Esophagus squamous epithelium (tissue), 5 donors: ENCODE data around the gene SYDE2. TPM values are rescaled to one million over a fixed set of nuclear protein-coding genes. Genes with fewer than 3 reads are reported as not detected.

Experiments used
- DNase-seq: peaks from one replicate; lab custom pipeline; 2025; lab: John Stamatoyannopoulos, UW
- H3K27ac ChIP-seq, 4 donors: fragments of 200-600 bp; sonication (generic); one replicate each; pipeline ENCODE4 v1.5.1; 2016 to 2019; ENCODE audit warnings: mild to moderate bottlenecking in 1 of 4
- H3K27me3 ChIP-seq, 4 donors: fragments of 200-600 bp; sonication (generic); 1 replicate in 3 of 4; 2 replicates in 1 of 4; pipeline versions ENCODE4 v1.5.1 to v1.6.0; 2017 to 2021; ENCODE audit warnings: antibody characterized with exemption in 1 of 4
- H3K36me3 ChIP-seq, 3 donors: fragments of 200-600 bp; sonication (generic); one replicate each; pipeline ENCODE4 v1.5.1; 2016 to 2019
- H3K4me1 ChIP-seq, 3 donors: fragments of 200-600 bp; sonication (generic); one replicate each; pipeline ENCODE4 v1.5.1; 2017 to 2019
- H3K4me3 ChIP-seq, 4 donors: fragments of 200-600 bp; sonication (generic); 1 replicate in 3 of 4; 2 replicates in 1 of 4; pipeline ENCODE4 v1.5.1; 2016 to 2019; ENCODE audit warnings: mild to moderate bottlenecking in 2 of 4, moderate library complexity in 1 of 4
- H3K9me3 ChIP-seq, 3 donors: fragments of 200-600 bp; sonication (generic); one replicate each; pipeline ENCODE4 v1.5.1; 2016 to 2019
- CTCF ChIP-seq, 6 experiments: fragments of 450-650 bp in 4 of 6; fragments of 200-600 bp in 2 of 6; sonication (generic) in 2 of 6; IDR thresholded peaks; one replicate each; pipeline ENCODE4 v1.5.1; 2016 to 2019; ENCODE audit warnings: antibody characterized with exemption in 6 of 6, mild to moderate bottlenecking in 4 of 6, moderate library complexity in 4 of 6
- POLR2A ChIP-seq, 4 donors: fragments of 450-650 bp; IDR thresholded peaks; one replicate each; pipeline ENCODE4 v1.6.1; 2017; ENCODE audit warnings: antibody characterized with exemption in 4 of 4, mild to moderate bottlenecking in 4 of 4, moderate library complexity in 3 of 4
- WGBS, 2 donors: methylation state at CpG; one replicate each; pipeline ENCODE4 v1.1.5; 2018; 5-methylcytosine and 5-hydroxymethylcytosine counted together
- intact Hi-C: fragments of 100-400 bp; cut with DNase I; formaldehyde crosslinking; loops from one replicate; pipeline ENCODE4 v1.15.0; 2022
- total RNA-seq, 4 donors: library from RNA; depleted of rRNA; stranded (reverse); fragments of >200 nt; gene quantifications; one replicate each; pipeline ENCODE4 v1.1.0, GENCODE V29; 2016
- donor health status: DM: yes; HTN: yes; CAD: no.

Gene SYDE2
- total RNA-seq, 4 donors from 2014 or later = 2.8 to 10.9 (median 4.4) TPM

- peaks cover 0 to 8% (median 0%) of the 10 kb centered on the region in 3 donors for H3K4me1 ChIP-seq
- H3K27me3 ChIP-seq = no peaks in the 10 kb centered on the region
- DNase-seq = no peak
- intact Hi-C loops = no loop called here
- no peak overlapping the region for H3K4me3 ChIP-seq
- WGBS, 2 donors = 61 to 81% methylated on average over 1 of the region's 1 CpG
- H3K27ac ChIP-seq = no peak overlapping the region
- H3K9me3 ChIP-seq = no peaks in the 10 kb centered on the region
- TF ChIP-seq CTCF (IDR thresholded peaks at IDR 0.05) (no peak), POLR2A (IDR thresholded peaks at IDR 0.05) (no peak)
- H3K36me3 ChIP-seq = no peaks in the 10 kb centered on the region
Measured at GRCh38 chr1:85135392-85135798, 65.4 kb downstream of the SYDE2 start.

- WGBS, 2 donors = 53 to 62% methylated on average over 3 of the region's 3 CpGs
- intact Hi-C loops = no loop called here
- TF ChIP-seq CTCF (IDR thresholded peaks at IDR 0.05) (no peak), POLR2A (IDR thresholded peaks at IDR 0.05) (no peak)
- Histone ChIP-seq H3K27me3 (no peaks in the 10 kb centered on the region), H3K4me3 (no peak overlapping the region), H3K9me3 (no peaks in the 10 kb centered on the region), H3K4me1 (peaks cover 0 to 8% (median 0%) of the 10 kb centered on the region in 3 donors), H3K36me3 (no peaks in the 10 kb centered on the region), H3K27ac (no peak overlapping the region)
- no peak for DNase-seq
Measured at GRCh38 chr1:85134583-85135391, 66.0 kb downstream of the SYDE2 start.

- Histone ChIP-seq H3K27ac (no peak overlapping the region), H3K4me3 (no peak overlapping the region), H3K4me1 (peaks cover 0 to 8% (median 0%) of the 10 kb centered on the region in 3 donors), H3K9me3 (no peaks in the 10 kb centered on the region), H3K36me3 (no peaks in the 10 kb centered on the region), H3K27me3 (no peaks in the 10 kb centered on the region)
- 28 to 42% methylated on average over 2 of the region's 2 CpGs for WGBS, 2 donors
- intact Hi-C loops = no loop called here
- TF ChIP-seq POLR2A (IDR thresholded peaks at IDR 0.05) (no peak), CTCF (IDR thresholded peaks at IDR 0.05) (no peak)
- DNase-seq = no peak
Measured at GRCh38 chr1:85133565-85134159, 67.2 kb downstream of the SYDE2 start.

- no peaks in the 10 kb centered on the region for H3K4me1 ChIP-seq
- no peak for DNase-seq
- H3K4me3 ChIP-seq = no peak overlapping the region
- H3K27me3 ChIP-seq = no peaks in the 10 kb centered on the region
- TF ChIP-seq CTCF (IDR thresholded peaks at IDR 0.05) (no peak), POLR2A (IDR thresholded peaks at IDR 0.05) (no peak)
- H3K27ac ChIP-seq = no peak overlapping the region
- intact Hi-C loops = no loop called here
- no peaks in the 10 kb centered on the region for H3K36me3 ChIP-seq
- H3K9me3 ChIP-seq = no peaks in the 10 kb centered on the region
- WGBS, 2 donors = 69 to 82% methylated on average over 4 of the region's 4 CpGs
Measured at GRCh38 chr1:85132078-85132720, 68.6 kb downstream of the SYDE2 start.

- intact Hi-C loops = no loop called here
- Histone ChIP-seq H3K9me3 (no peaks in the 10 kb centered on the region), H3K27me3 (no peaks in the 10 kb centered on the region), H3K36me3 (no peaks in the 10 kb centered on the region), H3K4me3 (no peak overlapping the region), H3K4me1 (no peaks in the 10 kb centered on the region), H3K27ac (no peak overlapping the region)
- TF ChIP-seq CTCF (IDR thresholded peaks at IDR 0.05) (no peak), POLR2A (IDR thresholded peaks at IDR 0.05) (no peak)
- no peak for DNase-seq
- WGBS, 2 donors = 58 to 61% methylated on average over 1 of the region's 1 CpG
Measured at GRCh38 chr1:85128316-85128715, 72.5 kb downstream of the SYDE2 start.
